EH (cell line): ENCODE data around the gene MORN1.
"Not testable (repeated sequence)": the region's sequence is repeated elsewhere in the genome, so short reads cannot be mapped to it uniquely, and the experiment has no call there.

Source experiments
- DNase-seq: peaks from one replicate; pipeline ENCODE4 v3.0.0-alpha.2; 2015; ENCODE audit warnings: low read depth

Gene MORN1

GRCh38 chr1:2391041-2391930 lies at the start of gene MORN1, which contains the start of gene RER1:
TSS of gene MORN1 (minus strand) at chr1:2391554. CDS start at chr1:2391533, 21 bp downstream.
TSS of gene RER1 (plus strand) at chr1:2391841. CDS start at chr1:2395791, 3,950 bp downstream.
- DNase-seq, result peak; percentile 99

DNA sequence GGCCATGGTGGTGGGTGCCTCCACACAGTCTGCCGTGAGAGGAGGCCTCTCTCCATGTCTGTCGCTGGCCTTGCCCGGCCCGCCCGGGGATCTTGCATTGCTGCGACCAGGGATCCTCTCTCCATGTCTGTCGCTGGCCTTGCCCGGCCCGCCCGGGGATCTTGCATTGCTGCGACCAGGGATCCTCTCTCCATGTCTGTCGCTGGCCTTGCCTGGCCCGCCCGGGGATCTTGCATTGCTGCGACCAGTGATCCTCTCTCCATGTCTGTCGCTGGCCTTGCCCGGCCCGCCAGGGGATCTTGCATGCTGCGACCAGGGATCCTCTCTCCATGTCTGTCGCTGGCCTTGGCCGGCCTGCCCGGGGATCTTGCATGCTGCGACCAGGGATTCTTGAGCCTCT lies 49.0 kb upstream of the MORN1 start:
- DNase-seq, result not testable (repeated sequence)

GRCh38 chr1:2439369-2439768 lies 48.0 kb upstream of the MORN1 start:
- DNase-seq, result no peak

DNA sequence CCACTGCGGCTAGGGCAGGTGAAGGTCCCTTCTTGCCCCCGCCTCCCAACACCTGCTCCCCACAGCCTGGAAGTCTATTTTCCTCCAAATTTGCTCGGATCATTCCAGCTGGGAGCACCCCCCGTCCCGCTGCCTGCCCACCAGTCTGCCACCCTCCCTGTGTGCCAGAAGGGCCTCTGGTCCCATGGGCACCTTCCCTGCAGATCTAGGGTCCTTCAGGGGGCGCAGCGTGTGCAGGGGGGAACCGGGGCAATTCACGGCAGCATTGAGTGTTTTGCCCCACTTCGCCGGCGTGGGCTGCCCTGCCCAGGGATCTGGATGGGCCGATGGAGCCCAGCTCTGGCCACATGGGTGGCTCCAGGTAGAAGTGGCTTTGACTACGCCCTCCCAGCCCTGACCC lies 47.3 kb upstream of the MORN1 start:
- DNase-seq, result no peak

DNA sequence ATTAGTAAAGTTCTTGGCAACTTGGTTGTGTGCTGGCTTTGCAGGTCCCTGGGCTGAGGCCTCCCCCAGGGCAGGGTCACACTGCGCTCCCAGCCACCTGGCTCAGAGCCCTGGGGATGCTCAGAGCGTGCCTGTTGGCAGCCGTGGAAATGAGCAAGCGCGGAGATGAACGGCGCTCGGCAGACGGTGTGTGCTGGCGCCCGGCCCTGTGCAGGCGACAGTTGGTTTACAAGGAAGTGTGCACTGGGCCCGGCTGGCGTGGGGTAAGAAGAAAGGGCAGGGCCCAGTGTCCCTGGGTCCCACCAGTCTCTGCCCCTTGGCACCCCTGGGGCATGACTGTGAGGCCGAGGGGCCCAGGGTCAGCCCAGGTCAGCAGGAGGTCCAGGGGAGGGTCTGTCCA lies 46.7 kb upstream of the MORN1 start:
- no peak for DNase-seq

DNA sequence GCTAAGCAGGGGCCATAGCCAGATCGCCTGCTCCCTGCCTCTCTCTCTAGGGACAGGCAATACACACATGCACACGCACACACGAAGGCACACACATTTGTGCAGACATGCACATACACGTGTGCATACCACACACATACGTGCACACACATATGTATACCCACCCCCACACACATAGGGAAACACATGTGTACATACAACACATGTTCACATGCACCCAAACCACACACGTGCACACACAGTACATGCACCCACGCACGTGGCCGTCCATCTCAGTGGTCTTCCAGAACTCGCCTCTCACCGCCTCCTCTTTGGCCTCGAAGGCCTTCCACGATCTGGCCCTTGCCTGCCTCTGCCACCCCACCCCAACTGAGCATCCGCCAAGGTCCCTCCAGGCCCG lies 46.3 kb upstream of the MORN1 start:
- no peak for DNase-seq

DNA sequence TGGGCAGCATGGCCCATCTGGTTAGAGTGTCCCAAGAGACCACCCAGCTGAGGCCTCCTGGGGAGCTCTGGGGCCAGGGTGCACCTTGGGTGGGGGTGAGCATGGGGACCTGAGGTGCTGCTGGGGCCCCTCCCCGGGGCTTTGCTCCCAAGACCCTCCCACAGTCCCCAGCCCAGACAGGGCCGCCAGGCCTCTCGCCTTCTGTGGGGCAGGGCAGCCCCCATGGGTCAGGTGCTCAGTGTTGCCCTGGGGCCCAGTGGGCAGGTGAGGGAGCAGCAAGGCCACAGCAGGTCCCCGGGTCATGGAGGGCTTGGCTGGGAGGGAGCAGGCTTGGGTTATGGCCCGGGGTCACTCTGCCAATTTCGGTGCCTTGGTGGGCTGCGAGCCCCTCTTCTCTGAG lies 45.5 kb upstream of the MORN1 start:
- DNase-seq, result no peak

DNA sequence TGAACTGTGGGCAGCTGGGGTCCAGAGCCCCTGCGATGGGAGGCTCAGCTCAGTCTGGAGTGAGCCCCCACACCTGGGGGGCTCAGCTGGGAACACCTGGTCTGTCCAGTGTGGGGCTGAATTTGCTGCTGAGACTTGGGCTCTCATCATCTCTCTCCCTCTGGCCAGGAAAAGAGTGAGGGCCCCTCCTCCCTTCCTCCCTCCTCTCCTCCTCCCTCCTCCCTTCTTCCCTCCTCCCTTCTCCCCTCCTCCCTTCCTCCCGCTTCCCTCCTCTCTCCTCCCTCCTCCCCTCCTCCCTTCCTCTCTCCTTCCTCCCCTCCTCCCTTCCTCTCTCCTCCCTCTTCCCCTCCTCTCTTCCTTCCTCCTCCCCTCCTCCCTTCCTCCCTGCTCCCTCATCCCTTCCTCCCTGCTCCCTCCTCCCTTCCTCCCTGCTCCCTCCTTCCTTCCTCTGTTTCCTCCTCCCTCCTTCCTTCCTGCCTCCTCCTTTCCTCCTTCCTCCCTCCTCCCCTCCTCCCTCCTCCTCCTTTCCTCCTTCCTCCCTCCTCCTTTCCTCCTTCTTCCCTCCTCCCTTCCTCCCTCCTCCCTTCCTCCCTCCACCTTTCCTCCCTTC lies 44.5 kb upstream of the MORN1 start:
- no peak for DNase-seq

DNA sequence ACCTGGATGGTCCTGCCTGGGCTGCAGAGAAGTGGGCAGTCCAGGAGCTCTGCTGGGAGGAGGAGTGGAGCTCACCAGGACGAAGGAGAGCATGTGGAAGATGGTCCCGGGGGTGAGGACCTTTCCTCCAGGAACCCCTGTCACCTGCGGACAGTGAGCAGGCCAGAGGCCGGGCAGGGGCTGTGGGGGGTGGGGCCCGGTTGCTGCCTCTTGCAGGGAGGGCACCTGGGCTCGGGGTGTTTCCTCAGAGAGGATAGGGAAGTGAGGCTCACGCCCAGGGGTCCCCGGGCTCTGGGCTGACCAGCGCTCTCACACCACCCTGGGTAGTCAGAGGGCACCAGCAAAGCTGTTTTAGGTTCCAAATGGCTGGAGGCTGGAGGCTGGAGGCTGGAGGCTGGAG lies 43.7 kb upstream of the MORN1 start:
- DNase-seq, result no peak

- no peak for DNase-seq
Measured at GRCh38 chr1:2433936-2434655, 42.7 kb upstream of the MORN1 start.

DNA sequence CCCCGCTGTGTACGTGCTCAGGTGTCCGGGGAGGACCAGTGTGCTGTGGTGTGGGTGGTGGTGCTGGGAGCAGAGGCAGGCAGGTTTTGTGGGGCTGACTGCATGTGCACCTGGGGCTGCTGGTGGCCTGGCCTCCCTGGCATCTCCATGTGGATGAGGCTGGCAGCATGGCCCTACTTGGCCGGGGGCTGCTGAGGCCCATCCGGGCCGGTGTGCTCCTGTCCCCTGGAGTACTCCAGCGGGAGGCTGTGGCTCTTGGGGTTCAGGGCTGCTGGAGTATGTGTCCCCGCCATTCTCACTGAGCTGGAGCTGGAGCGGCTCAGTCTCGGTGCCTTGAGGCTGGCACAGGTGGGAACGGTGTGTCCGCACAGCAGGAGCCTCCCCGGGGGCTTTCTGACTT lies 41.8 kb upstream of the MORN1 start:
- no peak for DNase-seq

- no peak for DNase-seq
Measured at GRCh38 chr1:2432441-2432844, 41.1 kb upstream of the MORN1 start.

DNA sequence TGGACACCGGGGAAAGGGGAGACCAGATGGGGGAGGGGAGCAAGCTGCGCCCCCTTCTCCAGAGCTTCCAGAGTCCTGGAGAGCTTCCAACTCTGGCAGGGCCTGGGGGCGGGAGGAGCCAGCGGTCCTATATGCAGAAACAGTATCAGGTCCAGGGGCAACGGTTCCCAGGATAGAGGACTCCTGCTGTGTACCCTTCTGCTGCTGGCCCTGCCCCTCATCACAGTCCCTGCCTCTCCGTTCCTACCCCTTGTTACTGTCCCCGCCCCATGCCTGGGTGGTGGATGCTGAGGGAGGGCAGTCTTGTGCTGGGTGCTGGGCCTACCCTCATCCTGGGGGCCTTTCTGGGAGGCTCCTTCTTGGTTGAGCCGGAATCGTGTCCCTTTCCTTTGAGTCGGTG lies 40.2 kb upstream of the MORN1 start:
- DNase-seq, result no peak

- no peak for DNase-seq
Measured at GRCh38 chr1:2431103-2431502, 39.7 kb upstream of the MORN1 start.

DNA sequence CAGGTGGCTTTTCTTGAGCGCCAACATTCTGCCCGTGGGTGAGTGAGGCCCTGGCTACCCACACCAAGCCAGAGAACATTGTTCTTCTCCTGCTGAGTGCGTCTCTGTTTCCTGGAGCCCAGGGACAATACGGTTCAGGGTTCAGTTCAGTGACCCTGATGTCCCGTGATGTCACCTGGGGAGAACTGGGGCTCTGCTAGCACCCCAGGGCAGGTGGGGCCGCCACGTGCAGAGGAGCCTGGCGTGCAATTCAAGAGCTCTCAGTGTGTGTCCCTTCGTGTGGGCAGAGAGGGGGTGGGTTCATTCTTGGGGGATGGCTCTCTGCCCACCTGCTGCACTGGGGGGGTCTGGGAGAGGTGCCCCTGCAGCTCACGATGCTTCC lies 39.2 kb upstream of the MORN1 start:
- no peak for DNase-seq

- no peak for DNase-seq
Measured at GRCh38 chr1:2429780-2430591, 38.6 kb upstream of the MORN1 start.

DNA sequence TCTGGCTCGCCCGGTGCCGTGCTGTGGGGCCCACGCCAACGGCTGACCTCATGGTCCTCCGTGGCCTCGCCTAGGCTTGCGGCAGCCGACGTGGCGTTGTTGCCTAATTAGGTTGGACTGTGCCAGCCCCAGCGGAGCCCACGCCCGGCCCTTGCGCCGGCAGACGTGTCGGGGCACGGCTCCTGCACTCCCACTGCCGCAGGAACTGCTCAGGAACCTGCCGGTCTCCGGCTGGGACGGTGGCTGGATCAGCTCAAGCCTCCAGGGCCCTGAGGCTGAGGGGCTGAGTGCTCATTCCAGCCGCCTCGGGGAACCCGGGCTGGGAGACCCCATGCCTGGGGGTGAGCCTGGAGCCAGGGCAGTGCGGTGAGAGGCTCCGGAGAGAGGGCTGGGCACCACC lies 37.1 kb upstream of the MORN1 start:
- no peak for DNase-seq

- no peak for DNase-seq
Measured at GRCh38 chr1:2427976-2428375, 36.6 kb upstream of the MORN1 start.

GRCh38 chr1:2427051-2427450 lies 35.7 kb upstream of the MORN1 start:
- DNase-seq, result no peak

DNA sequence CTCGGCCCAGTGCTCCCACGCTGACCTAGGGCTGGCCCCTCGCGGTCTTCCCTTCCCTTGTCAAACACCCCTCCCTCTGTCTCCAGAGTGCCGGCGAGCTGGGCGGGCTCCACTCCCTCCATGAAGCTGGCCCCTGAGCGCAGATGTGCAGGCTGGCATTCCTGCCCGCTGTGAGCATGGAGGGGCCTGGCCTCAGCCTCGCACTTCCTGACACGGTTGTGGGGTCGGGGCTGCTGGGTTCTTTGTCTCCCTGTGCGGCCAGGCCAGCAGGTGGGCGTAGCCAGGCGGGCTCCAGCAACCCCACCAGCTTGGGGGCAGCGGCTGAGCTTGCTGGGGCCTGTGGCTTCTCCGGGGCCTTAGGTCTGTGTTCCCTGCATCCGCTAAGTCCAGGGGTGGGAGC lies 35.2 kb upstream of the MORN1 start:
- DNase-seq, result no peak

- DNase-seq, result no peak
Measured at GRCh38 chr1:2425892-2426291, 34.5 kb upstream of the MORN1 start.

GRCh38 chr1:2422523-2422922 lies 31.2 kb upstream of the MORN1 start:
- DNase-seq, result no peak
